NCI-H345 (cell line): ENCODE results near the gene THEM4.
A peak's percentile ranks its signal among the peaks of the same experiment; 100 is the strongest.
"Not testable (repeated sequence)": the region's sequence is repeated elsewhere in the genome, so short reads cannot be mapped to it uniquely, and the experiment has no call there.

Experiments
- DNase-seq: peaks from one replicate; lab custom pipeline; 2025; lab: John Stamatoyannopoulos, UW

Gene THEM4

DNA sequence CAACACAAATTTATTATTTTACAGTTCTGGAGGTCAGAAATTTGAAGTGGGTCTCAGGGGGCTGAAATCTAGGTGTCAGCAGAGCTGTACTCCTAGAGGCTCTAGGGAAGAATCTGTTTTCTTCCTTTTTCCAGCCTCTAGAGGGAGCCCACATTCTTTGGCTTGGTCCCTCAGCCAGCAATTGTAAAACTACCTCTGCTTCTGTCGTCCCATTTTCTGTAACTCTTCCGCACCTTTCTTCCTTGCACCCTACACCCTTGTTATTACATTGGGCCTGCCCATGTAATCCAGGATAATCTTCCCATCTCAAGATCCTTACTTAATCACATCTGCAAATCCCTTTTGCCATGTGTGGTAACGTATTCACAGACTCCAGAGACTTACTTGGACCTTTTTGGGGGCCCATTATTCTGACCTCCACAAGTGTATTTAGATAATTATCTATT, 24.8 kb upstream of the THEM4 start:
- peak; percentile 58 for DNase-seq

DNA sequence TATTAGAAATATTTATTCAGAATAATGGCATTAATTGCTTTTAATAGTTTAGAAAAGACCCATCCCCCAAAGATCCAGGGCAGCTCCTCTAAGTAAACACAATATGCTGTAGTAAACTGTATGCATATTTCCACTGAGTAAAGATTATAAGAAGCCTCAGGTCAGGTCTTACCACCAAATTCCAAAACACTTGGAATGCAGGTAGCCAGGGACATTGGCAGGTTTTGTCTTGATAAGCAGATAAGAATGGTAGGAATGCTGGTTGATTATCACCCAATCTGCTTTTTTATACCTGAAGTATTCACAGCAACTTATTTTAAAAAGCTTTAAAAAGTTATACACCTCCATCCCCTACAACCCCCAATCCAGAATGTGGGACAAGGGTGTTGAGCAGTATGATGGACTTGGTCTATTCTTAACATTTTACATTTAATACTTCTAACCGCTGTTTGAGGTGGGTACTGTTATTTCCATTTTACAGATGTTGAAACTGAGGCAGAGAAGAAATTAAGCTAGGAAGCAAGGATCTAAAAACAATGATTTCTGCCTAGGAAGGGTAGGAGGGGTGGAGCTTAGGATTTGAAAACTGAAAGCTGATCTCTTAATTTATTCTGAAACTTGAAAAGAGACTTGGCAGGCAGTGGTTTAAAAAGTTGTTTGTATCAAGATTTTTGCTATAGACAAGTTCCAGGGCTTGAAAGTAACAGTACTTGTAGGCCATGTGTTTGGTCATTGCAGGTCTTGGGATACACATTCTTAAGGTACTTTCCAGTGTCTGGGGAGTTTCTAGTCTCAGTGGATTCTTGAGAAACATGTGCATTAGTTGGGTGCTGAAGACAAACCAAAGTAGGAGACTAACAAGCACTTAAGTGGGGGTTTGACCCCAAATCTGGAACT, 15.6 kb upstream of the THEM4 start:
- DNase-seq: no peak

DNA sequence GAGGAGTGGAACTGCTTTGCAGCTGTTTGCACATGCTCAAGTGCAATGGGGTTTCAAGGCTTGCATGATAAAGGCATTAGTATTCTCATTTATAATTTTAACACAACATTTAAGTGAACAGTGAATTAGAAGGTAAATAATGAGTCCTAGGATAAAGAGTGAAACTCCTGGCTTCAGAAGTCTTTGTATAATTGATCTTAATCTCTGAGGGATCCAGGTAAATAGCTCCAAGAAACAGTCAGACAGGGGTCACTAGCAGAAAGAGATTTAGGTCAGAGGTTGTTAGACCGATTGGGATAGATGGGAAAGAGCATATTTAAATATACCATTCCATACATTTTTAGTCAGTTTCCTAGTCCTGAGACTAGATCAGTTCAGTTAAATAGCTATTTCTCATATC, 14.1 kb upstream of the THEM4 start:
- DNase-seq: no peak

DNA sequence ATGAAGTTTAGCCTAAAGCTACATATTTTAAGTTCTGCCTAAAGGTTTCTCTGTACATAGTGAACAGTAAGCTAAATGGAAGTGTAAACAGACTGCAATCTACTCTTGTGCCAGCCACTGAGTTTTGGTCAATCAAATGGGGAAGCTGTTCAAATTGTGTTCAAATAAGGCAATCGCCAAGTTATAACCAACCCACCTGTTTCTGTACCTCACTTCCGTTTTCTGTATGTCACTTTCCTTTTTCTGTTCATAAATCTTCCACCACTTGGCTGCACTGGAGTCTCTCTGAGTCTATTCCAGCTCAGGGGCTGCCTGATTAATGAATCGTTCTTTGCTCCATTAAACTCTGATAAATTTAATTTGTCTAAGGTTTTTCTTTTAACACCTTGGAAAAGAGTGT, 10.8 kb upstream of the THEM4 start:
- DNase-seq: no peak

DNA sequence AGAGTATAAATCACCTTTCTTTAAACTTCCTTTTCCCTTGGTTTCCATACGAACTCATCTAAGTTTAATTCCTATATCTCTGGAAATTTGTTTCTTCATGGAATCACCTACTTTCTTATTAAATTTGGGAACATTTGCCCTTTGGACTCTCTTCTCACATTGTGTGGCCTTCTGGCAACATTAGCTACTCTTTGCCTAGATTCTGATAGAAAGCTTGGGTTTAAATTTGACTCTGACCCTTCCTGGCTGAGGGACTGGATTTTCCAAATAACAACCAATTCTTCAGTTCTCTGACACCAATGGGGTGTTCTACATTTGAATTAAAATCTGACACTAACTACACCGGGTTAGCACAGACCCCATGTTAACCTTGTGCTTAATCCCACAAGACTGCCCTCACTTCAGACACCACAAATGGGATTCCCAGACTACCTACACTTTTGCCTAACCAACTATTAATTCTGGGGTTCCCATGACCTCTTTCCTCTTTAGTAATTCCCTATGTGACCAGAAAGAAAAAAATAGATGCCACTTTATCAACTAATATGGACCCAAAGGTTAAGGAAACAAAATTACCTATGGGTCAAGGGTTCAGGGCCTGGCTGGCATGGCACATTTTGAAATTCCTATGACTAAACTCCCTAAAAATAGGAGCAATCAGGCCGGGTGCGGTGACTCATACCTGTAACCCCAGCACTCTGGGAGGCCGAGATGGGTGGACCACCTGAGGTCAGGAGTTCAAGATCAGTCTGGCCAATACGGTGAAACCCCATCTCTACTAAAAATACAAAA, 9.7 kb upstream of the THEM4 start:
- DNase-seq: no peak

DNA sequence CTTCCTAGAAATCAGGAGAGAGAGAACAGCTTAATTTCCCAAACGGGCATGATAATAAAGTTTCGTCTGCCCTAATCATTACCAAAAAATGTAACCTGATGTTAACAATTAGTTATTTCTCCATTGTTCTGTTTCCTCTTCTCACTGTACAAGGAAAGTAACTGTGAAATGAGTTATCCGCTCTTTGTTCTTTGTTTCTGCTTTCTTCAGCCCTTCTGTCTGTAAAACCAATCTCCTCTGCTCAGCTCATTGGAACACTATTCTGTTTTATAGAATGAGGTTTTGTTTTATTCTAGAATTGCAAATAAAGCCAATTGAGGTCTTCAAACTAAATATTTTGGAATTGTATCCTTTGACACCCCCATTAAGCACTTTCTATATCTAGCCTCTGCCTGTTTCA, 8.8 kb upstream of the THEM4 start:
- DNase-seq: no peak

DNA sequence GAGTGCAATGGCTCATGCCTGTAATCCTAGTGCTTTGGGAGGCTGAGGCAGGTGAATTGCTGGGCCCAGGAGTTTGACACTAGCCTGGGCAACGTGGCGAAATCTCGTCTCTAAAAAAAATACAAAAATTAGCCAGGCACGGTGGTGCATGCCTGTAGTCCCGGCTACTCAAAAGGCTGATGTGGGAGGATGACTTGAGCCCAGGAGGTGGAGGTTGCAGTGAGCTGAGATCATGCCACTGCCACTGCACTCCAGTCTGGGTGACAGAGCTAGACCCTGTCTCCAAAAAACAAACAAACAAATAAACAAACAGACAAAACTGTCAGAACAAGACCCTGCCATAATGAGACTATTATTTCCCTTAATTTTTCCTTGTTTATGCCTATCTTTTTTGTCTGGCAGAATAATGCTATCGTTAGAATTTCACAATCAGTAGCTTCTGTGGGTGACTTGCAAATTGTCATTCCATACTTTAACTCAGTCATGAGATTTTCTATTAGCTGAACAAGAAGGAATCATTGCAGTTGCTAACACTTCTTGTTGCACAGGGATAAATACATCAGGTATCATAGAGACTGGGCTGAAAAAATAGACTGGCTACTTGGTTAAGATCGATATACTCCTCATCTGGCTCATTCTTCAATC, 7.5 kb upstream of the THEM4 start:
- no peak for DNase-seq

DNA sequence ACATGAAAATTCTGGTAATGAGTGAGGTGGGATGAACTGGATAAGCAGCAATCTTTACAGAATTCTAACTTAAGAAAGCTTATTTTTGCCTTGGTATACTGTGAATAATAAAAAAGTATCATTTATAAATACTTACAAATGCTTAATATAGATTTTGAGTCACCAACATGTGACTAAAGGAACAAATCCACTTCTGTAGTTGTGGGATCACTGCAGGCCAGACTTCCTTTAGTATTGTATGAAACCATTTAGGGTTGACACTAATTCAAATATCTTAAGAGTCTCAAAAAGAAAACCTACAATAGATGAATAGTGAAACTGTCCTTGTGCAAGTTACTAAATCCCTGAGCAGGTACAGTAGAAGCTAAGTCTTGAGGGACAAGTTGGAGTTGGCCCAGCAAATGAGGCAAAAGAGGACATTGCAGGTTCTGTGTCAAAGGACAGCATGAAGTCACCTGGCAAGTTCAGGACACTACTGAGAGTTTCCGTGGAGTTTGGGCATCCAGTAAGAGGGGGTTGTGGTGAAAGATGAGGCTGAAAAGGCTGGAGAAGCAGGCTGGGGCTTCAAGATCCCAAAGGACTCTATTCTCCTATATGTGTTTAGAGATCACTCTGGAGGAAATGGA, 5.9 kb upstream of the THEM4 start:
- no peak for DNase-seq

DNA sequence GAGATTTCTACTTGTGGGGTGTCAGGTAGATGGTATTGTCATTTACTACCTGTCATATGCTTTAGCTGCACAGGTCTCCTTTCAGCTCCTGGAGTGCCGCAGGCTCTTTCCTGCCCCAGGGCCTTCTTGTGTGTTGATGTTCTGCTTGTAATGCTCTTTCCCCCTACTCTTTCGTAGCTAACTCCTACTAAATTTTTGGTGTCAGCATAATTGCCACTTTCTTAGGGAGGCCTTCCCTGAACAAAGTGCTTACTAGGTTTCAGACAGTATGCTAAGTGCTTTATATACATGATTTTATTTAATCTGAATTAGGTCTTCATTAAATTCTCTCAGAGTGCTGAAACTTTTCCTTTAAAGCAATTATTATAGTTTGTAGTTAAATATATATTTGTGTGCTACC, 4.8 kb upstream of the THEM4 start:
- no peak for DNase-seq

DNA sequence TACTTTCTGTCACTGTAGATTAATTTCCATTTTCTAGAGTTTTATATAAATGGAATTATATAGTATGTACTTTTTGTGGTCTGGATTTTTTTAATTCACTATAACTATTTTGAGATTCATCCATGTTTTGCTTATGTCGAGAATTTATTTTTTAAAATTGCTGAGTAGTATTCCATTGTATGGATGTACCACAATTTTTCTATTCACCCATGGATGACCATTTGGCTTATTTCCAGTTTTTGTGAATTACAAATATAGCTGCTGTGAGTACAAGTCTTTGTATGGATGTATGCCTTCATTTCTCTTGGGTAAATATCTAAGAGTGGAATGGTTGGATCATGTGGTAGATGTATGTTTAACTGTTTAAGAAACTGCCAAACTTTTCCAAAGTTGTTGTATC, 3.7 kb upstream of the THEM4 start:
- no peak for DNase-seq

DNA sequence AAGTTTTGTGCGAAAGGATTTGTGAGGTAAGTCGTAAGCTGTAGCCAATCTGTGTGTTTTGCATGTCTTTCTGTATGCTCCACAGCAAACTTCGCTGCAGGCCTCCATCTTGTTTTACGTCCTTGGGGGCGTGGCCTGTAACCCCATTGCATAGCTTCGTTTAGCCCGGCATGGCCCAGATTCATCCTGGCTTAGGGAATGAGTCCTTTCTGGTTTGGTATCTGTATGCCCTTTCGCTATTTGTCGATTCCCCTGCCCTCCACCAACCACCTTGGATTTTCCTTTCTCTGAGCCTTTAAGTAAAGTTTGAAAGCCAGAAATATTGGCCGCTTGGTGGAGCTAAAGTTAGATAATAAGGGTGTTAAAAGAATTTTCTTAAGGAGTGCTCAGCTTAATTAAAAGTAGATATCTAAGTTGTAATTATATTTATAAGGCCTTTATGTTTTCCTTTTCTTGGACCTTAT, 1.1 kb downstream of the THEM4 start:
- no peak for DNase-seq

DNA sequence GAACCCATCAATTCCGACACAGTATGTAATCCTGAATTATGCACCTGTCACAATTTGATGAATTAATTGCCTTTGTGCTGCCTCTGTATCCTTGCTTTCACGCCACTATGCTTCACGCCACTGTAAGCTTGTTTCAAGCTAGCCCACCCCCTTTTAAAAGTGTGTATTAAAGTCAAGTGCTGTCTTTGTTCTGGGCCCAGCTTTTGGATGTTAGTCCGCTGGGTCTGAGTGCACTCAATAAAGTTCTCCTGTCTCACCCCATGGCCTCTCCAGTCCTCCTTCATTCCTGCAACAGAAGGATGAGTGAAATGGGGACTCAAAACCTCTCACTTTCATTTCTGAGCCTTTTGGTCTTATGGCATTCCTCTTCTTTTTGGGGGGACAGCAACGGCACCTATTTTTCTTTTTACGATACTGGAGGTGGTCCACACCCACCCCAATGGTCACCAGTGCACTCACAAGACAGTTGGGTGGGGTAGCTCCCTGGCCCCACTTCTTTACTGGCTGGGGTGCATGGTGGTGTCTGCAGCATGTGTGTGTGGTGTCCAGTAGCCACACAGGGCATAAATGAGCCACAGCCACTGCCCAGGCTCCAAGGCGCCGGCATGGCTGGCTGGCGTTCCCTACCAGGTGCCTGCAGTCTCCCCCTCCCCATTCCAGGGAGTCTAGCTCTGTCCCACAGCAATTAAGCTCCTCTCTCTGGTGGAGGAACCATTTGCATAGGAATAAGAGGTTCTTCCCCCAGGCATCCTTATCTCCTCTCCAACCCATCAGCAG, 1.8 kb downstream of the THEM4 start:
- DNase-seq: no peak

DNA sequence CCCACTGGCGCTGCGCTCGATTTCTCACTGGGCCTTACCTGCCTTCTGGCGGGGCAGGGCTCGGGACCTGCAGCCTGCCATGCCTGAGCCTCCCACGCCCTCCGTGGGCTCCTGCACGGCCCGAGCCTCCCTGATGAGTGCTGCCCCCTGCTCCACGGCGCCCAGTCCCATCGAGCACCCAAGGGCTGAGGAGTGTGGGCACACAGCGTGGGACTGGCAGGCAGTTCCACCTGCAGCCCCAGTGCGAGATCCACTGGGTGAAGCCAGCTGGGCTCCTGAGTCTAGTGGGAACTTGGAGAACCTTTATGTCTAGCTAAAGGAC, 3.0 kb downstream of the THEM4 start:
- not testable (repeated sequence) for DNase-seq

DNA sequence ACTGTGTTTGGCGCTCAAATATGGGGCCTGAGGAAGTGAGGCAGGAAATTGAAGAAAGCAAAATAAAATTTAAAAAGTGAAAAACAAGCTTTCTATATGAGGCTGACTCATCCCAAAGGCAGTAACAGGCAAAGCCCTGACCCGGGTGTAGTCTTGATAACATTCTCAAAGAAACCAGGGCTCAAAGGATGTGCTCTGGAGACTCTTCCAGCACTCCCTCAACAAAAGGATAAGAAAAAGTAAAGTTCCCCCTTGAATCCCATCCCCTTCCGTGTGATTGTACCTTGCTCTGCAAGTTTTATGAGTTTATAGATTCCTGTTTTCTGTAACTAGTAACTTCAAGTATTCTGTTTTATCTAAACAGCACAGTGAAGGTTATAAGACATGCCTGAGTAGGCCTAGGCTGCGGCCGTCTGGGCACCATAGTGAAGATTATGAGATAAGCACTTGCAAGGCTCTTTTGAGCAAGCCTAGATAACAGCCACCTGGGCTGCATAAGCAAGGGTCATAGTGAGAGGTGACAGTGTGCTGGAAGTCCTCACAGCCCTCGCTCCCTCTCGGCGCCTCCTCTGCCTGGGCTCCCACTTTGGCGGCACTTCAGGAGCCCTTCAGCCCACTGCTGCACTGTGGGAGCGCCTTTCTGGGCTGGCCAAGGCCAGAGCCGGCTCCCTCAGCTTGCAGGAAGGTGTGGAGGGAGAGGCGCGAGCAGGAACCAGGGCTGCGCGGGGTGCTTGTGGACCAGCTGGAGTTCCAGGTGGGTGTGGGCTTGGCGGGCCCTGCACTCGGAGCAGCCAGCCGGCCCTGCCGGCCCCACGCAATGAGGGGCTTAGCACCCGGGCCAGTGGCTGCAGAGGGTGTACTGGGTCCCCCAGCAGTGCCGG, 3.6 kb downstream of the THEM4 start:
- not testable (repeated sequence) for DNase-seq

DNA sequence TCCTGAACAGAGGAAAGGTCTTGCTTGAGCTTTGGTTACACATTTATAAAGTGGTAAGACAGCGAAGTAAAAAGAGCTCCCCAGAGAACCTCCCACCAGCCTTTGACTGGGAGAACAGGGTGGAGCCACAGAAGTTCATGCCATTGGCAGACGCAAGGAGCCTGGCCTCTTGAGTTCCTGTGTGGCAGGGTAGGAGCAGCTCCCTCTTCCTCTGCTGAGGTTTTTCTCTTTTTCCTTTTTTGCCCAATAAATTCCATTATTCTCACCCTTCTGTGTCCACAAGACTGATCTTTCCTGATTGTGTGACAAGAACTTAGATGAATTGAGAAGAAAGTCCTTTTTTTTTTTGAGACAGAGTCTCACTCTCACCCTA, 4.3 kb downstream of the THEM4 start:
- no peak for DNase-seq

DNA sequence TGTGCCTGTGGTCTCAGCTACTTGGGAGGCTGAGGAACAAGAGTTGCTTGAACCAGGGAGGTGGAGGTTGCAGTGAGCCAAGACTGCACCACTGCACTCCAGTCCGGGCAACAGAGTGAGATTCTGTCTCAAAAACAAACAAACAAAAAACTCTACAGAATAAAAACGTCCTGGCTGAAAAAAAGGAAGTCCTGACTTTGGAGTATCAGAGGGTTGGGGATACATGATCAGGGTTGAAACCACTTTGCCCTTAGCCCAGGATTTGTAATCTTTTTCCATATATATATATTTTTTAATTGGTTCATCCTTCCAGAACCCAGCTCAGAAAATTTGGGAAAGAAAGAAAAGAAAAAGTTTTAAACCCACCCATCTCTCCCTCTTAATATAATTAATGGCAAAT, 6.5 kb downstream of the THEM4 start:
- DNase-seq: no peak

DNA sequence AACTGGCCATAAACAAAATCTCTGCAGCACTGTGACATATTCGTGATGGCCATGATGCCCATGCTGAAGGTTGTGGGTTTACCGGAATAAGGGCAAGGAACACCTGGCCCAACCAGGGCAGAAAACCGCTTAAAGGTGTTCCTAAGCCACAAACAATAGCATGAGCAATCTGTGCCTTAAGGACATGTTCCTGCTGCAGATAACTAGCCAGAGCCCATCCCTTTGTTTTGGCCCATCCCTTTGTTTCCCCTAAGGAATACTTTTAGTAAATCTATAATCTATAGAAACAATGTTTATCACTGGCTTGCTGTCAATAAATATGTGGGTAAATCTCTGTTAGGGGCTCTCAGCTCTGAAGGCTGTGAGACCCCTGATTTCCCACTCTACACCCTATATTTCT, 8.5 kb downstream of the THEM4 start:
- DNase-seq: not testable (repeated sequence)

DNA sequence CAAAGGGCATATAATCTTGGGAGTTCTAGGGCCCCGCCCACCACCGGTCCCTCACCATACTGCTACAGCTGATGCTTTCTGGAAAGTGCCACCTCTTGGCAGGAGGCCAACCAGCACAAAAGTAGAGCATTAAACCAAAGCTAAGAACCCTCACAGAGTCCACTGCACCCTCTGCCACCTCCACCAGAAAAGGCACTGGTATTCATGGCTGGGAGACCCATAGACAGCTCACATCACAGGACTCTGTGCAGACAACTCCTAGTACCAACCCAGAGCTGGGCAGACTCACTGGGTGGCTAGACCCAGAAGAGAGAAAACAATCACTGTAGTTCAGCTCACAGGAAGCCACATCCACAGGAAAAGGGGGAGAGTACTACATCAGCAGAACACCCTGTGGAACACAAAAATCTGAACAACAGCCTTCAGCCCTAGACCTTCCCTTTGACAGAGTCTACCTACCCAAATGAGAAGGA, 10.8 kb downstream of the THEM4 start:
- no peak for DNase-seq

DNA sequence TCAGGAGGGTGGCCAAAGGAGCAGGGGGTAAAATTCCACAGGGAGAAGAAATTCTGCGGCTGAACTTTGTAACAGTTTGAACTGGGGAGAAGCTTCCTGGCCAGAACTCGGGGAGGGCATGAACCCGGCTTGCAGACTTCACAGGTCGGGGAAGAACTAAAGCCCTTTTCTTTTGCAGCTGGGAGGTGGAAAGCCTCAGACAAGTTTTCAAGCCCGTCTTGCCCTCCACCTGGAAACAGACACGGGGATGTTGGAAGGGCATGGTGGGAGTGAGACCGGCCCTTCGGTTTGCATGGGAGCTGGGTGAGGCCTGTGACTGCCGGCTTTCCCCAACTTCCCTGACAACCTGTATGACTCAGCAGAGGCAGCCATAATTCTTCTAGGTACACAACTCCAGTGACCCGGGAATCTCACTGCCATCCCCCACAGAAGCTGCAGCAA, 11.3 kb downstream of the THEM4 start:
- no peak for DNase-seq

DNA sequence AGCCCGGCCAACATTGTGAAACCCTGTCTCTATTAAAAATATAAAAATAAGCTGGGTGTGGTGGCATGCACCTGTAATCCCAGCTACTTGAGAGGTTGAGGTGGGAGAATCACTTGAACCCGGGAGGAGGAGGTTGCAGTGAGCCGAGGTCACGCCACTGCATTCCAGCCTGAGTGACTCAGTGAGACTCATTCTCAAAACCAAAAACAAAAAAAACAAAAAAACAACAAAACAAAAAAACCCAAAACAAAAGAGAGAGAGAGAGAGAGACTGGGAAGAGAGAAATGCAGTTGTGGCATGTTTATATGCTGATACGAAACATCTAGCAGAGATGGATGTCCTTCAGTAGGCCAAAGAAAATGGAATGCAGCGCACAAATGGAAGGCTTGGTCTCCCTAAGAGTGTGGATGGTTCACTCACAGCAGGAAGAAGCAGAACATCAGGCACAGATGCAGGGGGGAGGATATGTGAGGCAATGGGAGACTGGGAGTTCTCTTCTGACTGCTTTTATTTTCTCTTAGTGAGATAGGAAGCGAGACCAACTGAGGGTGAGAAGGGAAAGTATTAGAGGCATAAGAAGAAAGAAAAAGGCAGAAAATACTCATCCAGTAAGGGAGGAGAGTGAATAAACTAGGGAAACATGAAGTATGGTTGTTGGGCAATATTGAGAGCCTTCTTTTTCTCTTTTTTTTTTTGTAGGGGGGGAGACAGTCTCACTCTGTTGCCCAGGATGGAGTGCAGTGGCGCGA, 16.0 kb downstream of the THEM4 start:
- DNase-seq: no peak
